Fibroblast of lung (primary cell): Measurements from ENCODE around the gene APC.

Experiments
- CTCF ChIP-seq, 2 donors: IDR thresholded peaks in 1 of 2; conservative IDR thresholded peaks in 1 of 2; 1 replicate in 1 of 2; 2 replicates in 1 of 2; pipeline ENCODE4 v1.5.1; 2011 to 2012; ENCODE audit warnings: low read length in 2 of 2, control low read depth in 1 of 2, inconsistent platforms in 1 of 2, low read depth in 1 of 2, mild to moderate bottlenecking in 1 of 2
- EZH2 ChIP-seq: IDR thresholded peaks from 2 replicates; pipeline ENCODE4 v1.5.1; 2012; ENCODE audit warnings: low read length, control low read depth, mild to moderate bottlenecking; ENCODE audit errors: missing control alignments

- TF ChIP-seq CTCF (conservative IDR thresholded peaks at IDR 0.05 in 1 of 2, IDR thresholded peaks at IDR 0.05 in 1 of 2; ENCODE audit: low read depth in 1 of 2, low read length in 2 of 2): no peak
- TF ChIP-seq EZH2: no peak
These were observed 5.6 kb upstream of the APC start for GRCh38 chr5:112732131-112732530.
